GM12872 (cell line): Measurements from ENCODE around the gene FTH1.

Source experiments
- TF ChIP-seq, protein P1 (sequence below): IDR thresholded peaks from 3 replicates; pipeline ENCODE4 v1.5.1; 2011; ENCODE audit warnings: low read depth, mild to moderate bottlenecking, low read length, moderate library complexity; ENCODE audit not compliant: insufficient read depth

FTH1 gene

DNA sequence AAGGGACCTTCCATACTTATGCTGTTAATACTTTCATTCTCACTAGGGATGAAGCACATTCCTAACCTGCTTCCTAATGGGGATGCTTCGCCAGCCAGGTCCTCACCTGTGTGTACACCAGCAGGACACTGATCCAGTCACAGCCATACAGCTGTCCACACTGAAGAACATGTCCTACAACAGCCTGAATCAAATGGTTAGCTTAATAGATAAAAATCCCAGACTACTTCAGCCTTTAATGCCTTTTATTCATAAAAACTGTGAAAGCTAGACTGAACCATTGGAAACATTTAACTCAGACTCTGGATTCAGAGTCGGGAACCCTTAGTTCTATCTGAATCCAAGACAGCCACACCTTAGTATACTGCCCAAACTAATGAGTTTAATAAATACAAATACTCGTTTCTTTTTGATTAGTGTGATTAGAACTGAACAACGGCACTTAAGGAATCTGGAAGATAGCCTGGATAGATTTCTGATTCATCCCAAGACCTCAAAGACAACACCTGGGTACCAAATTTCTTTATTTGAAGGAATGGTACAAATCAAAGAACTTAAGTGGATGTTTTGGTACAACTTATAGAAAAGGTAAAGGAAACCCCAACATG, 3.3 kb downstream of the FTH1 start:
- TF ChIP-seq, protein P1, sequence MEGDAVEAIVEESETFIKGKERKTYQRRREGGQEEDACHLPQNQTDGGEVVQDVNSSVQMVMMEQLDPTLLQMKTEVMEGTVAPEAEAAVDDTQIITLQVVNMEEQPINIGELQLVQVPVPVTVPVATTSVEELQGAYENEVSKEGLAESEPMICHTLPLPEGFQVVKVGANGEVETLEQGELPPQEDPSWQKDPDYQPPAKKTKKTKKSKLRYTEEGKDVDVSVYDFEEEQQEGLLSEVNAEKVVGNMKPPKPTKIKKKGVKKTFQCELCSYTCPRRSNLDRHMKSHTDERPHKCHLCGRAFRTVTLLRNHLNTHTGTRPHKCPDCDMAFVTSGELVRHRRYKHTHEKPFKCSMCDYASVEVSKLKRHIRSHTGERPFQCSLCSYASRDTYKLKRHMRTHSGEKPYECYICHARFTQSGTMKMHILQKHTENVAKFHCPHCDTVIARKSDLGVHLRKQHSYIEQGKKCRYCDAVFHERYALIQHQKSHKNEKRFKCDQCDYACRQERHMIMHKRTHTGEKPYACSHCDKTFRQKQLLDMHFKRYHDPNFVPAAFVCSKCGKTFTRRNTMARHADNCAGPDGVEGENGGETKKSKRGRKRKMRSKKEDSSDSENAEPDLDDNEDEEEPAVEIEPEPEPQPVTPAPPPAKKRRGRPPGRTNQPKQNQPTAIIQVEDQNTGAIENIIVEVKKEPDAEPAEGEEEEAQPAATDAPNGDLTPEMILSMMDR: no peak

DNA sequence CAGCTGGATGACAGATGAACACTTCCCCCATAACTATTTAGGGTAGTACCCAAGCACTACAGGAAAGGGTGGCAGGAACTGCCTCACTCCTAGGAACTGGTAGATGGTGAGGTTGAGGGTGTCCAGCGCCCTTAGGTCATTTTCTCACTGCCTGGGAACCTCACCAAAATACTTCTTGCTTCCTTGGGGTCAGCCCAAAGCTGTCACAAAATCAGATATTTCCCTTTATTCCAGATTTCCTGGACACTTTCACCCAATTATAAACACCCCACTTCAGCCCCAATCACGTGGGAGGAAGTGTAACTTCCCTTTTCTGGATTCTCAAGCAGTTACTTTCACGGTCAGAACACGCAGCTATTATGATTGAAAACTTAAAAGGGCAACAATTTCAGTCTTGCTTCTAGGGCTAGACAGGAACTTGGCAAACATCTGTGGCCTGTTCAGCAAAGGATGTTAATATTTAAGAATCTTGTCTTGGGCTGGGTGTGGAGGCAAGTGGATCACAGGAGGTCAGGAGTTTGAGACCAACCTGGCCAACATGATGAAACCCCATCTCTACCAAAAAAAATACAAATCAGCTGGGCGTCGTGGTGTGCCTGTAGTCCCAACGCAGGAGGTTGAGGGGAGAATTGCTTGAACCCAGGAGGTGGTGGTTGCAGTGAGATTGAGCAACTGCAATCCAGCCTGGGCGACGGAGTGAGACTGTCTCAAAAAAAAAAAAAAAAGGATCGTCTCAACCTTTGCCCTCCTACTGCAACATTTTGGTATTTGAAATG, 4.0 kb downstream of the FTH1 start:
- TF ChIP-seq, protein P1: no peak

DNA sequence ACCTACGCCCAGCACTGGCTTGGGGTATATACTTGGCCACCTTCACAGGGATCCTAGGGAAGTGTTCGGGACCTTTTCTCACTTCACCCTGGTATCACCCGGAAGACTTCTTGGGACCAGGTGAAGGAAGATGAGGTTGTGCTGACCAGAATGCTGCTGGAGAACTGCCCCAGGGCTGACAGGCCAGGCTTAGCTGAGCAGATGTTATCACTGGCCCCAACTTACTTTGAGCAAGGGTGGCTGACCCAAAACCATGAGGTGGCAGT, 4.5 kb downstream of the FTH1 start:
- TF ChIP-seq, protein P1: no peak

DNA sequence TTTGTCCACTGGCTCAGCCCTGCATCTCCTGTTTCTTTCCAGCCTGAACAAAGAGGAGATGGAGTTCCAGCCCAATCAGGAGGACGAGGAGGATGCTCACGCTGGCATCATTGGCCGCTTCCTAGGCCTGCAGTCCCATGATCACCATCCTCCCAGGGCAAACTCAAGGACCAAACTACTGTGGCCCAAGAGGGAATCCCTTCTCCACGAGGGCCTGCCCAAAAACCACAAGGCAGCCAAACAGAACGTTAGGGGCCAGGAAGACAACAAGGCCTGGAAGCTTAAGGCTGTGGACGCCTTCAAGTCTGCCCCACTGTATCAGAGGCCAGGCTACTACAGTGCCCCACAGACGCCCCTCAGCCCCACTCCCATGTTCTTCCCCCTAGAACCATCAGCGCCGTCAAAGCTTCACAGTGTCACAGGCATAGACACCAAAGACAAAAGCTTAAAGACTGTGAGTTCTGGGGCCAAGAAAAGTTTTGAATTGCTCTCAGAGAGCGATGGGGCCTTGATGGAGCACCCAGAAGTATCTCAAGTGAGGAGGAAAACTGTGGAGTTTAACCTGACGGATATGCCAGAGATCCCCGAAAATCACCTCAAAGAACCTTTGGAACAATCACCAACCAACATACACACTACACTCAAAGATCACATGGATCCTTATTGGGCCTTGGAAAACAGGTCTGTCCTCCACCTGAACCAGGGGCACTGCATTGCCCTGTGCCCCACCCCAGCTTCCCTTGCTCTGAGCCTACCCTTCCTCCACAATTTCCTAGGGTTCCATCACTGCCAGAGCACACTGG, 5.0 kb downstream of the FTH1 start:
- TF ChIP-seq, protein P1: no peak

DNA sequence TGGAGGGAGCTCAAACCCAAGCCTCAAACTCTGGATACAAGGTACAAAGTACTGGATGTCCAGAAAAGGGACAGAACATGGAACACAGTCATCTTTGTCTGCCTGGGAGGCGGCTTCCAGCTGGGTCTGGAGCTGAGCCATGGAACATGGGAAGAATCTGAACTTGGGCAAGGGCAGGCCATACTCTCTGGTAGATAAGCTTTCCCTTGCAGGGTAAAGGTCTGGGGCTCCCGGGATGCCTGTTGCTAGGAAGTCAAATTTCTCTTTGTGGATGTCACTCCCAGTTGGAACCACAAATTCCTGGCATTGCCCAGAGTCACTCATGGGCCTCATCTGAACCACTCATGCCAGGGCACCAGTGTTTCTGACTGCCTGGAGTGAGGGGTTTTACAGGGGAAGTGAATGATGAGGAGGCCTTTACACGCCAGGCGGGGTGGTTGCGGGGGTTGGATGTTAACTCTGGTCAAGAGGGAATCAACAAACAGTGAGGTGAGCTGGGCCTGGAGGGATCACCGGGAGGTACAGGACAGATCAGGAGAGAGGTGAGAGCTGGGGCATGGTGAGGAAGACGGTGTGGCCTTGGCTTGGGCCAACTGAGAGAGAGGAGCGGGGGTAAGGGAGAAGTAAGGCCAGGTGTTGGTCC, 5.7 kb downstream of the FTH1 start:
- TF ChIP-seq, protein P1: no peak

DNA sequence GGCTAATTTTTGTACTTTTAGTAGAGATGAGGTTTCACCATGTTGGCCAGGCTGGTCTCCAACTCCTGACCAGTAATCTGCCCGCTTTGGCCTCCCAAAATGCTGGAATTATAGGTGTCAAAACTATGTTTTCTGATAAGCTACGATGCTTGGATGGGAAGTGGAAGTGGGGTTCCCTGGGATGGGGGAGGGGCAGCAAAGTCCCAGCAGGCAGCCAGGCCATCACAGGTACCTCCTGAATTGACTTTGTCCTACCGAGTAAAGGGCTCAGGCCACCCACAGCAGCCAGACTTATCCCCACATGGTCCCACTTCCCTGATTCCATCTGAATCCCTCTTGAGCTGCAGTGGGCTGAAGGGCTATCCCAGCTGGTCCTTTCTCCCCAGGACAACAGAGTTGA, 6.9 kb downstream of the FTH1 start:
- TF ChIP-seq, protein P1: no peak

DNA sequence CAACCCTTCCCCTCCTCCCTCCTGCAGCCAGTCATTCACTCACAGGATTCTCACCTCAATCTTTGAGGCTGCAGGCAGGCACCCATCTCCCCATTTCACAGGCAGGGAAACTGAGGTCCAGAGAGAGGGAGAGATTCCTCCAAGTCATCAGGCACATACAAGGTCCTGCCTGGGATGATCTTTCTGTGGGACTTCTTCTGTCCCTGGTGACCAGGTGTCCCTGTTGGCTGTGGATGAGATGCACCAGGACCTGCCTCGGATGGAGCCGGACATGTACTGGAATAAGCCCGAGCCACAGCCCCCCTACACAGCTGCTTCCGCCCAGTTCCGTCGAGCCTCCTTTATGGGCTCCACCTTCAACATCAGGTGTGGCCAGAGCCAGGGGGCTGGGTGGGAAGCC, 7.8 kb downstream of the FTH1 start:
- TF ChIP-seq, protein P1: no peak
